T-helper 1 cell (primary cell): Measurements from ENCODE around the gene ASIC2.

Experiments
- DNase-seq, 5 donors: peaks; one replicate each; pipeline ENCODE4 v3.0.0-alpha.2; 2012 to 2020

Gene ASIC2

GRCh38 chr17:33152783-33153182 lies 140.3 kb downstream of the ASIC2 start:
- no peak for DNase-seq

DNA sequence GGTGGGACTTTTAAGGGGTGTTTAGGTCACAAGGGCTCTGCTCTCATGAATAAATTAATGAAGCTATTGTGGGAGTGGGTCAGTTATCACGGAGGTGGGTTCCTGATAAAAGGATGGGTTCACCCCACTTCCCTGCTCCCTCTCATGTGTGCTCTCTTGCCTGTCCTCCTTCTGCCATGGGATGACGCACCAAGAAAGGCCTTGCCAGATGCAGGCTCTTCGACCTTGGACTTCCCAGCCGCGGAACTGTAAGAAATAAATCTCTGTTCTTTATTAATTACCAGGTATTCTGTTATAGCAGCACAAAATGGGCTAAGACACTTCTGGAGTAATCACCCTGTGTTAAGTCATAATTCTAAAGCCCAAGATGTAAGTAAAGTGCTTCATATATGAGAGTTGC lies 141.5 kb downstream of the ASIC2 start:
- DNase-seq = no peak

DNA sequence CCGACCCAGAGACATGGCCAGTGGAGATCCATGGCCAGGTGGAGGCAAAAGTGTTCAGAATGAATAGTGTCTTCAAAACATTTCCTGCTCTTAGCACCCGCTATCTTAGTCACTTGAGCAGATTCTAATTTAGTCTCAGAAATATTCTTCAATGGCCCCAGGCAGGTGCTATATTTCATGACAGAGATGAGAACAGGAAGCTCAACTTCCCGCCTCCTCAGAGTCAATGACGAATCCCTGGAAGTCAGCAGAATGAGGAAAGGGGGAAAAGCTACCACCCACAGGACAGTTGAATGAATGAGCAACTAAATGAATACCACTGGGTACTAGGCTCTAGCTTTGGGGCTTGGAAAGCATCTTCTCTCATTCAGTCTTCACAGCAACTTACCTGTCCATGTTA lies 147.2 kb downstream of the ASIC2 start:
- DNase-seq = no peak

GRCh38 chr17:33144837-33145236 lies 148.3 kb downstream of the ASIC2 start:
- no peak for DNase-seq

- DNase-seq = no peak
Measured at GRCh38 chr17:33142705-33143299, 150.3 kb downstream of the ASIC2 start.

DNA sequence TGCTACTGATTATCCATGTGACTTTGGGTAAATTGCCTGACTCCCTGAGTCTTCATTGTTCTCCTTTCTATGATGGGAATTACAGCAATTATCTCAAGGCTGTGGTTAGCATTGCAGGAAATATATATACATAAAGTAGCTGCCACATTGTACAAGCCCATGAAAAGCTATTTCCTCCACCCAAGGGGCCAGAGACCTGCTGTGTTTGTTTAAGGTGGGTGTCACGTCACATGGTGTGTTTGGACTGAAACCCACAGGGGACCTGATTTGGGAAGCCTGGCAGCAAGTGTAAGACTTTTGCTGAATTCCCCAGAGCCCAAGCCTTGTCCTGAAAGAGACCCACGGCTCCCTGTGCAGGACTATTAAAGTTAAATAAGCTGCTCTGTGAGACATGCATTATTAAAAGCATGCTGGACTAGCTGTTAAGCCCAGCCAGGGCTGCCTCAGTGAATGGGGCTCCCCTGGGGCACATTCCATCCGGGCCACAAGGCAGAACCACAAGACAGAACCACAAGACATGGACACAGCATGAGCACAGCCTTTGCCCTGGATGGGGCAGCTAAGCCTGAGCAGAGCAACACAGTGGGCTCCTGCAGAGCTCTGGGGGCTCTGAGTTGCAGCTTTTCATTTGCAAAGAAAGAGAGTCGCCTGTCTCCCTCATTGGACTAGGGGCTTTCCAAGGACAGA lies 152.5 kb downstream of the ASIC2 start:
- DNase-seq = no peak

- no peak for DNase-seq
Measured at GRCh38 chr17:33138627-33139026, 154.5 kb downstream of the ASIC2 start.

DNA sequence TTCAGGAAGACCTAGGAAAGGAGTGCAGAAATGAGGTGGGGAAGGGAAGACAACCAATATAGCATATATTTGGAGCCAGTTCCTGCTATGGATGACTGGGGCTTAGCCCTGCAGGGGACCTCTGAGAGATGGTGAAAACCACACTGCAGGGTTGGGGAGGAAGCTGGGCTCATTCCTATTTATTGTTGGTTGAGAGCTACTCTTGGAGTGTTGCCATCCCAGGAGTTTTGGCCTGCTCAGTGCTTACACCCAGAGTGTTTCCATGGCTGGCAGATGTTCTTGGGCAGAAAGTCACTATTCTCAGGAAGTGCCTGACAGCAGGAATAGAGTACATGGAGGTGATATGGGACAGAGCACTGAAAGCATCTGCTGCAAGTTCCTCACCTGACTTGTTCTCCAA lies 155.7 kb downstream of the ASIC2 start:
- no peak for DNase-seq

- DNase-seq = no peak
Measured at GRCh38 chr17:33135691-33136090, 157.4 kb downstream of the ASIC2 start.

DNA sequence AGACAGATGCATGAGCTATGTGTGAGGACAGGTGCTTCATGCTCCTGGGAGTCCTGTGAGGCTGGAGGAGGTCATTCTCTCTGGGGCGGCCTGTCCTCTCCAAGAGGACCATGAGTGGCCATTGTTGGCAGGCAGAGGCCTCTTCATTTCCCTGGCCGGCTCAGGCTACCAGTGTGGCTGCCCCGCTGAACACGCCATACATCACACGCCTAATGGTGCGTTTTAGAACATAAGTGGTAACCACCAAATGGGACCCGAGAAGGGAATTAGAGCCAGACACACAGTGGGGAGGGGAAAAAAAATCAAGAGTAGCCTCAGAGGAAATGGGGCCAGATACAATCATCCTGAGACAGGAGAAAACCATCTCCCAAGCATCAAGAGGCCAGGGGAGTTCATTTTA lies 161.5 kb downstream of the ASIC2 start:
- no peak for DNase-seq

DNA sequence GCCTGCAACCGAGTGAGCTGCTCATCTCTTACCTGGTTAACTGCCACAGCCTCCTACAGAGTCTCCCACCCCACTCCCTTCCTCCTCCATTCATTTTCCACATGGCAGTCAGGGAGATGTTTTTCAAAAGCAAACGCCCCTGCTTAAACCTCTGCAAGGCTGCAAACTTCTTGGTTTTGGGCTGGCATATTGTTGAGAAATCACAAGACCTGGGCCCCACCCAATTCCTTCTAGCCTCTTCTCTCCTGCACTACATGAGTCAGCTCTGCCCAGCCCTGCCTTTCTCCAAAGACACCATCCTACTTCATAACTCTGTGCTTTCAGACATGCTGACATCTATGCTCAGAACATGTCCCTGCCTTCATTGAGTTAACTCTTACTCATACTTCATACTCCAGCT lies 165.4 kb downstream of the ASIC2 start:
- no peak for DNase-seq

DNA sequence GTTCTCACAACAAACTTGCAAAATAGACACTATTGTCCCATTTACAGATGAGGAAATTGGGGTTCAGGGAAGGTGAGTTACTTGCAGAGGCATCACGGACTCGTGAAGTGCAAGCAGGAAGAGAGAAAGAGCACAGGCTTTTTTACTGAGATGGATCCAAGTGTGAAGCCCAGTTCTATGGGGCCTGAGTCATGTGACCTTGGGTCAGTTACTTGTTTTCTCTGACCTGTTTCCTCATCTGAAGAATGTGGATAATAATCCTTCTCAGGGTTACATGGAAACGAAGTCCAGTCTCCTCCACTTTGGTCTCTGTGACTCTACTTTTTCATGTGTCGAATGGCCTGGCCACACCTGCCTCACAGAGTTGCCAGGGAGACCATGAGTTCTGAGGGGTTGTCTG lies 167.0 kb downstream of the ASIC2 start:
- DNase-seq = no peak

- DNase-seq = no peak
Measured at GRCh38 chr17:33125552-33125950, 167.5 kb downstream of the ASIC2 start.

GRCh38 chr17:33124871-33125551 lies 168.1 kb downstream of the ASIC2 start:
- no peak for DNase-seq

GRCh38 chr17:33124185-33124584 lies 168.9 kb downstream of the ASIC2 start:
- no peak for DNase-seq

DNA sequence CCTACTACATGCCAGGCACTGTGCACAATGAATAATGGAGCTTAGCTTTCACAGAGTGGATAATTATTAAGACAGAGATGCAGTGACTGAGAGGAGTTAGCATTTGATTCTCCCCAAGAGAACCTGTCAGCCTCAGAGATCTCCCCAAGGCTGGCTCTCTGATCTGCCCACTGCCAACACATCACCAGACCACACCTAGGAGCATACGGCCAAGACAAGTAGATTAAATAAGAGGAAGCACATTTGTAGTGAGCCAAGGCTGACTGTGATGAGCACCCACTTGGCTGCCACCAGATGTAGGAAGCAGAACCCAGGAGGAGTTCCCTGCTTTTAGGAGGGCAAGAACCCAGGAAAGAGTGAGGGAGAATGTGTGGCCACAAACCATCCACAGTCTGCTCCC lies 171.3 kb downstream of the ASIC2 start:
- DNase-seq = no peak

GRCh38 chr17:33121272-33121671 lies 171.8 kb downstream of the ASIC2 start:
- no peak for DNase-seq

DNA sequence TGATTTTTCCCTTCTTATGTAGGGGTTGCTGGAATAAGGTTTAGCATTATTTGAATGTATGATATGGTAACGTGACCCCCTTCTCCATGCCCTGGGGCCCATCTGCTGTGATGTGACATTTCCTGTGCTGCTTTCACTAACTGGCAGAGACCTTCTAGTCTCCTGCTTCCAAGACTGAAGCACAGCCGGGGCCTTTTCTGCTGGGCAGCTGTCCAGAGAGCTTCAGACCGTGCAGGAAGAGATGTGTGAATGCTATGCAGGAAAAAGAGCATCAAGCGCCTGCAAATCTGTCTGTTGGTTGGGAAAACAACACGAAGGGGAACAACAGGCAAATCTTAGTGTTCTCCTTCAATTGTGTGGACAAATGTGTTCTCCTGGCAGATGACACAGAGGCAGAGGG lies 173.0 kb downstream of the ASIC2 start:
- DNase-seq = no peak

GRCh38 chr17:33118391-33119075 lies 174.6 kb downstream of the ASIC2 start:
- no peak for DNase-seq

DNA sequence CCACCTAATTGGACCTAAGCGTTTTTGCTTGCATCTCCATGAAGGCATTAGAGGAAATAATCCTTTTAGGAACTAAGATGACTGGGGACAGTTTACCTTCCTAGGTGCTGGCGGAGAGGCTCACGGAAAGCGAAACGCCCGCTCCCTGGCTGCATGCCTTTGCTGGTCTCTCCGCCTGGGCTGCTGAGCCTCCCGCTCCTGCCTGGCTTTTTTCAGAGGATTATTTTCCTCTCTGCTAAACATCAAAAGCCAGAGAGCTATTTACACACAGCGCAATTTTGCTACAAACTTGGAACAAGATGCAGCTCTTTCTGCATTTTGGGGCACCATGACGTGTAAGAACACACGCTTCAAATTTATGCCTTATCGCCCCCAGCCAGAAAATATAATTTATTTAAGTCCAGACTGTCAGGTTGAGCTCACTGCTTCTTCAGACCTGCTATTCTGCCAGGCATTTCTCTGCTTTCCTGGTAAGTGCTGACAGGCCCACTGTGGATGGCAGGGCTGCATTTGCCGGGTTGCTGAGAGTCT lies 177.0 kb downstream of the ASIC2 start:
- DNase-seq = no peak

GRCh38 chr17:33115366-33115765 lies 177.7 kb downstream of the ASIC2 start:
- DNase-seq = no peak

GRCh38 chr17:33113991-33114370 lies 179.1 kb downstream of the ASIC2 start:
- no peak for DNase-seq

DNA sequence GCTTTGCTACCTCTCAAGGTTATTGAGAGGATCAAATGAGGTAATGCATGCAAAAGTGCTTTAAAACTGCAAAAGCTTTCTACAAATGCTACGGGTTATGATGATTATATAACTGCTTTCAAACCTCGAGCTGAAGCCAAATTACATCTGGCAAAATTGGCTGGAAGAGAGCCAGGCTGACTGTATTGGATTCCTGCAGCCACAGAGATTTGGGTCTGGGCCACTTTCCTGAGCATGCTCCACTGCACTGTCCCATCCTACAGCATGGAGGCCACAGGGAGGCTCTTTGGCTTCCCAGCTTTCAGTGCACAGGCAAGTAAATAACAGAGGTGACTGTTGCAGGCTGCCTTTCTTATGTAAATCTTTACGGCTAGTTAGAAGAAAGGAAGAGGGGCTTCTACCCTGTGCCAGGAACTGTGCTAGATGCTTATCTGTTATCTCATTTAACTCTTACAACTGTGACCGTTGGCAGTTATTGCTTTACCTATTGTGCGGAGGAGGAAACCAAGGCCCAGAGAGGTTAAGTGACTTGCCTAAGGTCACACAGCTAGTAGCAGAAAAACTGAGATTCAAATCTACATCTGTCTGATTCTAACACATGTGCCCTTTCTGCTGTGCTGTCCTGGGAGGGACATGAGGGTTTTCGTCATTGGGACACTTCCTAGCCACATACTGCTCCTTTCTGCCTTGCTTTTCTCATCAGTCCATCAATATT lies 179.7 kb downstream of the ASIC2 start:
- no peak for DNase-seq
